Keratinocyte (primary cell): Measurements from ENCODE around the gene DAZL.

ENCODE experiments used
- CTCF ChIP-seq, 3 experiments: IDR thresholded peaks in 1 of 3; conservative IDR thresholded peaks in 1 of 3; optimal IDR thresholded peaks in 1 of 3; 2 replicates in 2 of 3; 3 replicates in 1 of 3; pipeline versions ENCODE3 to v1.5.1; 2011; ENCODE audit warnings: low read length in 3 of 3, mild to moderate bottlenecking in 3 of 3, moderate library complexity in 2 of 3, control low read depth in 1 of 3, inconsistent platforms in 1 of 3; ENCODE audit not compliant: insufficient read depth in 2 of 3; ENCODE audit errors: extremely low read depth in 1 of 3
- EZH2 ChIP-seq: IDR thresholded peaks from one replicate; pipeline ENCODE4 v1.6.1; 2012; ENCODE audit warnings: inconsistent platforms, mild to moderate bottlenecking, low read length, moderate library complexity

DNA sequence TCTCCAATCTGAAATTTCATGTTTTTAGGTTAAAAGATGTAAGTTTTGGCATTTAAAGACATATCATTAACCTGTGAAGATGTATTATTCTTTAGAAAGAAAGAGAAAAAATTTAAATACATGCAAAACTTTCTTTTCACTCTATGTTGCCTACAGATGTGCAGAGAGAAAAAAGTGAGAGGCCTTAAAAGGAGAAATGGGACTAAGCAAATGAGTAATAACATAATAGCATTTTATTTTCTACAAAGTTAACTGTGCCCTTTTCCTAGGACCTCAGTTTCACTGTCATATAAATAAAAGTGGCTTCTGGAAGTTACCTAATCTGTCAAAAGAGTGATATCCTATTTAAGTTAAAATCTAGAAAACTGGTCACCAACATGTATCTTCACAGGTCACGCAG lies 16.1 kb downstream of the DAZL start:
- TF ChIP-seq CTCF (optimal IDR thresholded peaks at IDR 0.05 in 1 of 3, IDR thresholded peaks at IDR 0.05 in 1 of 3, conservative IDR thresholded peaks at IDR 0.05 in 1 of 3; ENCODE audit: extremely low read depth in 1 of 3, insufficient read depth in 2 of 3, low read length in 3 of 3) (no peak), EZH2 (no peak)
